Esophagus squamous epithelium (tissue), 4 donors: ENCODE data around the gene NFIB.

Experiments
- POLR2A ChIP-seq, 4 donors: fragments of 450-650 bp; IDR thresholded peaks; one replicate each; pipeline ENCODE4 v1.6.1; 2017; ENCODE audit warnings: antibody characterized with exemption in 4 of 4, mild to moderate bottlenecking in 4 of 4, moderate library complexity in 3 of 4
- TF ChIP-seq, protein P1 (sequence below), 6 experiments: fragments of 450-650 bp in 4 of 6; fragments of 200-600 bp in 2 of 6; sonication (generic) in 2 of 6; IDR thresholded peaks; one replicate each; pipeline ENCODE4 v1.5.1; 2016 to 2019; ENCODE audit warnings: antibody characterized with exemption in 6 of 6, mild to moderate bottlenecking in 4 of 6, moderate library complexity in 4 of 6

- TF ChIP-seq, protein P1, sequence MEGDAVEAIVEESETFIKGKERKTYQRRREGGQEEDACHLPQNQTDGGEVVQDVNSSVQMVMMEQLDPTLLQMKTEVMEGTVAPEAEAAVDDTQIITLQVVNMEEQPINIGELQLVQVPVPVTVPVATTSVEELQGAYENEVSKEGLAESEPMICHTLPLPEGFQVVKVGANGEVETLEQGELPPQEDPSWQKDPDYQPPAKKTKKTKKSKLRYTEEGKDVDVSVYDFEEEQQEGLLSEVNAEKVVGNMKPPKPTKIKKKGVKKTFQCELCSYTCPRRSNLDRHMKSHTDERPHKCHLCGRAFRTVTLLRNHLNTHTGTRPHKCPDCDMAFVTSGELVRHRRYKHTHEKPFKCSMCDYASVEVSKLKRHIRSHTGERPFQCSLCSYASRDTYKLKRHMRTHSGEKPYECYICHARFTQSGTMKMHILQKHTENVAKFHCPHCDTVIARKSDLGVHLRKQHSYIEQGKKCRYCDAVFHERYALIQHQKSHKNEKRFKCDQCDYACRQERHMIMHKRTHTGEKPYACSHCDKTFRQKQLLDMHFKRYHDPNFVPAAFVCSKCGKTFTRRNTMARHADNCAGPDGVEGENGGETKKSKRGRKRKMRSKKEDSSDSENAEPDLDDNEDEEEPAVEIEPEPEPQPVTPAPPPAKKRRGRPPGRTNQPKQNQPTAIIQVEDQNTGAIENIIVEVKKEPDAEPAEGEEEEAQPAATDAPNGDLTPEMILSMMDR (IDR thresholded peaks at IDR 0.05): no peak
- TF ChIP-seq POLR2A (IDR thresholded peaks at IDR 0.05): no peak
These were observed 219.4 kb downstream of the NFIB start for GRCh38 chr9:14094491-14094890.
